Nephron progenitor cell (in vitro differentiated cells): Measurements from ENCODE around the gene LCN10.
A peak's percentile ranks its signal among the peaks of the same experiment; 100 is the strongest.
"Not testable (repeated sequence)": the region's sequence is repeated elsewhere in the genome, so short reads cannot be mapped to it uniquely, and the experiment has no call there.

ENCODE experiments used
- DNase-seq: peaks from one replicate; pipeline ENCODE4 v3.0.0; 2021
- H3K27ac Mint-ChIP-seq: 2 replicates; pipeline ENCODE4 v1.8.0; 2021; ENCODE audit warnings: mild to moderate bottlenecking, moderate library complexity, mixed read lengths
- H3K27me3 Mint-ChIP-seq: 2 replicates; pipeline ENCODE4 v1.8.0; 2021; ENCODE audit warnings: mild to moderate bottlenecking, low read depth, mixed read lengths; ENCODE audit not compliant: poor library complexity
- H3K36me3 Mint-ChIP-seq: 2 replicates; pipeline ENCODE4 v1.8.0; 2021; ENCODE audit warnings: low read depth, mixed read lengths
- H3K4me1 Mint-ChIP-seq: 2 replicates; pipeline ENCODE4 v1.8.0; 2021; ENCODE audit warnings: mixed read lengths
- H3K4me3 Mint-ChIP-seq: 2 replicates; pipeline ENCODE4 v1.8.0; 2021; ENCODE audit warnings: mild to moderate bottlenecking, moderate library complexity, mixed read lengths
- H3K9me3 Mint-ChIP-seq: 2 replicates; pipeline ENCODE4 v1.8.0; 2021; ENCODE audit warnings: mild to moderate bottlenecking, moderate library complexity, mixed read lengths
- TF ChIP-seq, protein P1 (sequence below): fragments of 200-600 bp; sonication (generic); IDR thresholded peaks from 2 replicates; pipeline ENCODE4 v1.5.0; 2021; ENCODE audit warnings: antibody characterized with exemption

LCN10 gene

DNA sequence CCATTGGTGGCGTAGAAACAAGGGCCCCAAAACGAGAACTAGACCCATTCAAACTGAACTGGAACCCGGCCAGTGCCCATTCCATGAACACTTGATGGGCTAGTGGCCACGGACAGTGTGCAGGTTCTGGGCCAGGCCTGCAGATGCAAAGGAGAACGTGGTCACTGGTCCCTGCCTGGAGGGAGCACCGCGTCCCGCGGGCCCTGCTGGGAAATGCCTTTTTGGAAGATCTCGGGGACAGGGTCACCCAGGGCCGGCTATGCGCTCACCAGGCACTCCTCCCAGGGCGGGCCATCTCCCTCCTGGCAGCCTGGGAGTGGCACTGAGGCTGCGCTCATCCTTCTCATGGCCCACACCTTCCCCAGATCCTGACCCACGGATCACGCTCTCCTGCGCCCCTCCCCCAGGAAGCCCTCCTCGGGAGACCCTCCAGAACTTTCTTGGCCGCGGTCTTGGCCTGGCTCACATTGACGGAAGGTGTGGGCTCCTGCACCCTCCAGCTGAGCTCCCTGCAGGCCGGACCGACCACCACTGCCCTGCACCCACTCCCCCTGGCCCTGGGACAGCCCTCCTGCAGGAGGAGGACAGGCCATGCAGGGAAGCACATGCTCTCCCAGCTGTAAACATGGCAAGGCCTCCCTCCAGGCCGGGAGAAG is 33.2 kb downstream of the LCN10 start:
- H3K4me3 Mint-ChIP-seq = no peak overlapping the region
- no peak overlapping the region for H3K27ac Mint-ChIP-seq
- H3K27me3 Mint-ChIP-seq = peaks cover 30% of the 10 kb centered on the region
- DNase-seq = no peak
- no peaks in the 10 kb centered on the region for H3K9me3 Mint-ChIP-seq
- H3K4me1 Mint-ChIP-seq = peaks cover 22% of the 10 kb centered on the region
- TF ChIP-seq, protein P1, sequence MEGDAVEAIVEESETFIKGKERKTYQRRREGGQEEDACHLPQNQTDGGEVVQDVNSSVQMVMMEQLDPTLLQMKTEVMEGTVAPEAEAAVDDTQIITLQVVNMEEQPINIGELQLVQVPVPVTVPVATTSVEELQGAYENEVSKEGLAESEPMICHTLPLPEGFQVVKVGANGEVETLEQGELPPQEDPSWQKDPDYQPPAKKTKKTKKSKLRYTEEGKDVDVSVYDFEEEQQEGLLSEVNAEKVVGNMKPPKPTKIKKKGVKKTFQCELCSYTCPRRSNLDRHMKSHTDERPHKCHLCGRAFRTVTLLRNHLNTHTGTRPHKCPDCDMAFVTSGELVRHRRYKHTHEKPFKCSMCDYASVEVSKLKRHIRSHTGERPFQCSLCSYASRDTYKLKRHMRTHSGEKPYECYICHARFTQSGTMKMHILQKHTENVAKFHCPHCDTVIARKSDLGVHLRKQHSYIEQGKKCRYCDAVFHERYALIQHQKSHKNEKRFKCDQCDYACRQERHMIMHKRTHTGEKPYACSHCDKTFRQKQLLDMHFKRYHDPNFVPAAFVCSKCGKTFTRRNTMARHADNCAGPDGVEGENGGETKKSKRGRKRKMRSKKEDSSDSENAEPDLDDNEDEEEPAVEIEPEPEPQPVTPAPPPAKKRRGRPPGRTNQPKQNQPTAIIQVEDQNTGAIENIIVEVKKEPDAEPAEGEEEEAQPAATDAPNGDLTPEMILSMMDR = no peak
- H3K36me3 Mint-ChIP-seq = no peaks in the 10 kb centered on the region

- no peak overlapping the region for H3K27ac Mint-ChIP-seq
- peaks cover 38% of the 10 kb centered on the region for H3K27me3 Mint-ChIP-seq
- no peaks in the 10 kb centered on the region for H3K36me3 Mint-ChIP-seq
- no peak for DNase-seq
- no peaks in the 10 kb centered on the region for H3K9me3 Mint-ChIP-seq
- TF ChIP-seq, protein P1 = no peak
- H3K4me3 Mint-ChIP-seq = no peak overlapping the region
- peaks cover 16% of the 10 kb centered on the region for H3K4me1 Mint-ChIP-seq
These were observed 34.8 kb downstream of the LCN10 start for GRCh38 chr9:136707849-136708517.

DNA sequence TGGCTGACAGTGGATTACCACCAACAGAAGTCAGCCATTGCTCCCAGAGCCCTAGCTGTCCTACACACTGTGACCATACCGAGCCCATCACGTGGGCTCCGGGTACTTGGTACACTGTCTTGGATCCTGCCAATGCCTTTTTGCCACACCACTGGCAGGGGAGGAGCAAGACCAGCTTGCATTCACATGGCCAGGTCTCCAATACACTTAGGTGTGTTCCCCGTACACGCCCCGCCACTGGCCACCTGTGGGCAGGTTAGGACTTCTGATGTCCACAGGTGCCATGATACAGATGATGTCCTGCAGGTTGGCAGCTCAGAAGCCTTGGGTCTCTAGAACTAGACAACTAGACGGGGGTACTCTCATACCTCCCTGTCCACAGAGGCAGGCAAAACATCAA is 35.7 kb downstream of the LCN10 start:
- no peaks in the 10 kb centered on the region for H3K9me3 Mint-ChIP-seq
- H3K36me3 Mint-ChIP-seq = no peaks in the 10 kb centered on the region
- peaks cover 48% of the 10 kb centered on the region for H3K27me3 Mint-ChIP-seq
- no peak overlapping the region for H3K27ac Mint-ChIP-seq
- no peak for DNase-seq
- H3K4me3 Mint-ChIP-seq = no peak overlapping the region
- TF ChIP-seq, protein P1 = no peak
- peaks cover 18% of the 10 kb centered on the region for H3K4me1 Mint-ChIP-seq

GRCh38 chr9:136705564-136705963 is 37.2 kb downstream of the LCN10 start:
- peaks cover 50% of the 10 kb centered on the region for H3K27me3 Mint-ChIP-seq
- H3K4me1 Mint-ChIP-seq = peaks cover 29% of the 10 kb centered on the region
- H3K9me3 Mint-ChIP-seq = no peaks in the 10 kb centered on the region
- TF ChIP-seq, protein P1 = no peak
- DNase-seq = no peak
- no peak overlapping the region for H3K4me3 Mint-ChIP-seq
- no peaks in the 10 kb centered on the region for H3K36me3 Mint-ChIP-seq
- no peak overlapping the region for H3K27ac Mint-ChIP-seq

DNA sequence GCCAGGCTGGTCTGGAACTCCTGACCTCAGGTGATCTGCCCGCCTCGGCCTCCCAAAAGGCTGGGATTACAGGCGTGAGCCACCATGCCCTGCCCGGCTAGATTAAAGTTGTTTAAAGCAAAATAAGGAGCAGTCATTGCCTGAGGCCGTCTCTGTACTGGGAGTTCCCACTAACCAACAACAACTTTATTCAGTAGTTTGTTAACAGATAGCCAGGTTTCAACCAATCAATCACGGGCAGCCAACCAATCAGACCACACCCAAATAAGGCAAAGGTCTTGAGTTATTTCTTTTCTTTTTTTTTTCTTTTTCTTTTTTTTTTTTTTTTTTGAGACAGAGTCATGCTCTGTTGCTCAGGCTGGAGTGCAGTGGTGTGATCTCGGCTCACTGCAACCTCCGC is 38.0 kb downstream of the LCN10 start:
- H3K4me1 Mint-ChIP-seq = peaks cover 29% of the 10 kb centered on the region
- not testable (repeated sequence) for H3K27ac Mint-ChIP-seq, DNase-seq, H3K4me3 Mint-ChIP-seq, H3K36me3 Mint-ChIP-seq, H3K9me3 Mint-ChIP-seq
- peaks cover 55% of the 10 kb centered on the region for H3K27me3 Mint-ChIP-seq

DNA sequence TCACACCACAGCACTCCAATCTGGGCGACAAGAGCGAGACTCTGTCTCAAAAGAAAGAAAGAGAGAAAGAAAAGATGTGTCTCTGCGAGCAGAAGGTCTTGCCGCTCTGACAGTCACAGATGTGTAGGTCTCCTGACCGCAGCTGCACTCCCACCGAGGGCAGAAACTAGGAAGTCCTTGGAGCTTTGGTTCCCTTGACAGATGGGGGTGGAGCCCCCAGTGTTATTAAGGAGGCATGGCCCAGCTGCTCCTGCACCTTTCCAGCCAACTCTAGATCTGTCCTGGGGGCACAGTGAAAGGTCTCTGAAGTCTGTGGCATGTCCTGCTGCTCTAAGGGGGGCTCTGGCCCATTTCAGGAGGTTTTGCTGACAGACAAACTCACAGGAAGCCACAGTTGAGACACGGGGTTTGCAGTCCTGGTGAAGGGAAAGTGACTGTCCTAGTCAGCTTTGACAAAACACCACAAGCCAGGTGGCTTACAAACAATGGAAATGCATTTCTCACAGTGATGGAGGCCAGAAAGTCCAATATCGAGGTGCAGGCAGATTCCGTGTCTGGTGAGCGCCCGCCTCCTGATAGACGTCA is 39.4 kb downstream of the LCN10 start:
- H3K4me1 Mint-ChIP-seq = peaks cover 29% of the 10 kb centered on the region
- H3K36me3 Mint-ChIP-seq = no peaks in the 10 kb centered on the region
- no peak for DNase-seq
- no peaks in the 10 kb centered on the region for H3K9me3 Mint-ChIP-seq
- H3K4me3 Mint-ChIP-seq = no peak overlapping the region
- peaks cover 65% of the 10 kb centered on the region for H3K27me3 Mint-ChIP-seq
- H3K27ac Mint-ChIP-seq = peak overlapping the region; percentile 69
- TF ChIP-seq, protein P1 = no peak
